NCI-H526 (cell line): Measurements from ENCODE around the gene STPG4.
A peak's percentile ranks its signal among the peaks of the same experiment; 100 is the strongest.
"Not testable (repeated sequence)": the region's sequence is repeated elsewhere in the genome, so short reads cannot be mapped to it uniquely, and the experiment has no call there.

Source experiments
- DNase-seq, 2 experiments: peaks; one replicate each; lab custom pipeline; 2025; lab: John Stamatoyannopoulos, UW

Gene STPG4

GRCh38 chr2:47126783-47127182, 28.3 kb downstream of the STPG4 start:
- no peak for DNase-seq

GRCh38 chr2:47124740-47125139, 30.4 kb downstream of the STPG4 start:
- DNase-seq: peak in 1 of 2 experiments; percentile 1

- not testable (repeated sequence) for DNase-seq
Observed at GRCh38 chr2:47120424-47120823, 34.7 kb downstream of the STPG4 start.

GRCh38 chr2:47119001-47119400, 36.1 kb downstream of the STPG4 start:
- DNase-seq: no peak

- no peak for DNase-seq
Observed at GRCh38 chr2:47118581-47118980, 36.5 kb downstream of the STPG4 start.

GRCh38 chr2:47112665-47113435, 42.3 kb downstream of the STPG4 start:
- DNase-seq: no peak

GRCh38 chr2:47109680-47110079, 45.4 kb downstream of the STPG4 start:
- DNase-seq: no peak

- DNase-seq: no peak
Observed at GRCh38 chr2:47109007-47109375, 46.1 kb downstream of the STPG4 start.

- not testable (repeated sequence) for DNase-seq
Observed at GRCh38 chr2:47108267-47109006, 46.7 kb downstream of the STPG4 start.

- DNase-seq: not testable (repeated sequence)
Observed at GRCh38 chr2:47107201-47107600, 47.9 kb downstream of the STPG4 start.

GRCh38 chr2:47106231-47106630, 48.9 kb downstream of the STPG4 start:
- peak in 1 of 2 experiments; percentile 25 for DNase-seq

GRCh38 chr2:47099712-47100111, 55.4 kb downstream of the STPG4 start:
- DNase-seq: not testable (repeated sequence)

GRCh38 chr2:47098953-47099352, 56.2 kb downstream of the STPG4 start:
- DNase-seq: no peak

GRCh38 chr2:47097563-47097962, 57.5 kb downstream of the STPG4 start:
- DNase-seq: no peak

- DNase-seq: no peak
Observed at GRCh38 chr2:47096451-47096850, 58.7 kb downstream of the STPG4 start.

GRCh38 chr2:47095349-47096020, 59.6 kb downstream of the STPG4 start:
- DNase-seq: peak in 1 of 2 experiments; percentile 18

GRCh38 chr2:47094511-47095142, 60.5 kb downstream of the STPG4 start:
- no peak for DNase-seq

- no peak for DNase-seq
Observed at GRCh38 chr2:47093626-47094025, 61.5 kb downstream of the STPG4 start.

GRCh38 chr2:47092465-47092864, 62.6 kb downstream of the STPG4 start:
- DNase-seq: no peak

GRCh38 chr2:47091118-47091517, 64.0 kb downstream of the STPG4 start:
- DNase-seq: no peak

- DNase-seq: no peak
Observed at GRCh38 chr2:47089083-47089464, 66.0 kb downstream of the STPG4 start.

GRCh38 chr2:47088371-47089082, 66.6 kb downstream of the STPG4 start:
- DNase-seq: peak in 1 of 2 experiments; percentile 16
